Sciatic nerve (tissue), 2 donors: ENCODE results near the gene TUBGCP4. TPM values are rescaled to one million over a fixed set of nuclear protein-coding genes. Genes with fewer than 3 reads are reported as not detected.

ENCODE experiments used
- ATAC-seq: fragments of 200-7000 bp; cut with Tn5 transposase; one replicate; pipeline ENCODE4 v1.9.1; 2020; ENCODE audit warnings: mild to moderate bottlenecking, moderate library complexity
- DNase-seq: peaks from one replicate; pipeline ENCODE4 v3.0.0-alpha.2; 2020; ENCODE audit warnings: low spot score
- intact Hi-C: fragments of 100-400 bp; cut with DNase I; formaldehyde crosslinking; loops from one replicate; pipeline ENCODE4 v1.14.2; 2022
- total RNA-seq: library from RNA; stranded (reverse); fragmentation: NEBNext Ultra II Directional; extraction: Animal tissue kit (Norgen Biotek cat#: 25700); gene quantifications from one replicate; pipeline ENCODE4 v1.2.1, GENCODE V29; 2021
- donor health status: DM: no; HTN: no; CAD: no.
- donor health status: DM: no; HTN: no; CAD: no.

The TUBGCP4 gene
- total RNA-seq, 1 donor from 2014 or later, result 18.9 TPM

- intact Hi-C loops, result no loop called here
- ATAC-seq, result no peak
- DNase-seq, result no peak
These were observed 70.4 kb downstream of the TUBGCP4 start for GRCh38 chr15:43441316-43441715.

GRCh38 chr15:43446344-43446743 is 75.4 kb downstream of the TUBGCP4 start:
- intact Hi-C loops, result no loop called here

GRCh38 chr15:43449981-43450380 is 79.1 kb downstream of the TUBGCP4 start:
- intact Hi-C loops, result no loop called here
- ATAC-seq (no peak), DNase-seq (no peak)

More at GRCh38 chr15:43446344-43446743, 75.4 kb downstream of the TUBGCP4 start:
- no peak for DNase-seq
- no peak for ATAC-seq

Other genes starting within 250 kb of the TUBGCP4 start
- 24.4 TPM for gene TMEM62, start 237.5 kb upstream of the TUBGCP4 start, total RNA-seq
- 68.6 TPM for gene CCNDBP1, start 185.7 kb upstream of the TUBGCP4 start, total RNA-seq
- 4.5 TPM for gene EPB42, start 150.1 kb upstream of the TUBGCP4 start, total RNA-seq
- gene TGM5, start 104.2 kb upstream of the TUBGCP4 start, total RNA-seq, result not detected
- gene TGM7, start 68.8 kb upstream of the TUBGCP4 start, total RNA-seq, result not detected
- 6.9 TPM for gene LCMT2, start 40.5 kb upstream of the TUBGCP4 start, total RNA-seq
- gene ZSCAN29, start 58 bp upstream of the TUBGCP4 start, total RNA-seq, result 24.5 TPM
- 60.6 TPM for gene TP53BP1, start 122.1 kb downstream of the TUBGCP4 start, total RNA-seq
- gene MAP1A, start 146.5 kb downstream of the TUBGCP4 start, total RNA-seq, result 32.4 TPM
- gene PPIP5K1, start 219.1 kb downstream of the TUBGCP4 start, total RNA-seq, result 74.8 TPM
- not detected for gene CKMT1B, start 222.9 kb downstream of the TUBGCP4 start, total RNA-seq
- gene STRC, start 247.7 kb downstream of the TUBGCP4 start, total RNA-seq, result 0.89 TPM